HepG2 (cell line): Measurements from ENCODE around the gene WDR47. TPM values are rescaled to one million over a fixed set of nuclear protein-coding genes. Genes with fewer than 3 reads are reported as not detected.

Source experiments
- ATF7-NPFF ChIP-seq: sonication (generic); formaldehyde crosslinking; IDR thresholded peaks from 2 replicates; pipeline ENCODE4 v1.8.1; 2023; ENCODE audit warnings: mild to moderate bottlenecking, low read depth, missing genetic modification reagents, moderate library complexity
- BORCS8-MEF2B ChIP-seq: sonication (generic); formaldehyde crosslinking; IDR thresholded peaks from 2 replicates; pipeline ENCODE4 v1.8.0; 2022; ENCODE audit warnings: mild to moderate bottlenecking, missing genetic modification reagents
- EHMT2 ChIP-seq: fragments of 200-600 bp; sonication (generic); IDR thresholded peaks from 2 replicates; pipeline ENCODE4 v1.7.0; 2017; ENCODE audit warnings: antibody characterized with exemption, low read depth, low read length, borderline replicate concordance
- NFRKB ChIP-seq: fragments of 450-650 bp; IDR thresholded peaks from 2 replicates; pipeline ENCODE4 v1.6.1; 2017
- RARA ChIP-seq: IDR thresholded peaks from 2 replicates; pipeline ENCODE4 v1.6.1; 2016; ENCODE audit warnings: missing genetic modification reagents, missing compliant biosample characterization
- SIN3A ChIP-seq: IDR thresholded peaks from 2 replicates; pipeline ENCODE4 v1.6.1; 2011; ENCODE audit warnings: low read depth, mild to moderate bottlenecking, control low read depth, low read length, borderline replicate concordance
- SP1 ChIP-seq, 2 experiments: fragments of 450-650 bp in 1 of 2; sonication (generic) in 1 of 2; formaldehyde crosslinking in 1 of 2; IDR thresholded peaks; 2 replicates each; pipeline versions ENCODE4 v1.4.0 to v1.6.1; 2016 to 2020; ENCODE audit warnings: missing genetic modification reagents in 1 of 2
- ZNF138 ChIP-seq: sonication (generic); formaldehyde crosslinking; IDR thresholded peaks from 2 replicates; pipeline ENCODE4 v1.5.0; 2020; ENCODE audit warnings: mild to moderate bottlenecking, low read depth, missing genetic modification reagents
- ZNF17 ChIP-seq: sonication (generic); formaldehyde crosslinking; IDR thresholded peaks from 2 replicates; pipeline ENCODE4 v1.5.0; 2020; ENCODE audit warnings: mild to moderate bottlenecking, missing genetic modification reagents
- ZNF589 ChIP-seq: sonication (generic); formaldehyde crosslinking; conservative IDR thresholded peaks from 2 replicates; pipeline ENCODE4 v1.8.0; 2022; ENCODE audit warnings: mild to moderate bottlenecking, moderate library complexity, missing genetic modification reagents
- ZNF644 ChIP-seq: IDR thresholded peaks from 2 replicates; pipeline ENCODE4 v1.6.1; 2016; ENCODE audit warnings: low read depth
- ZNF761 ChIP-seq: sonication (generic); formaldehyde crosslinking; conservative IDR thresholded peaks from 2 replicates; pipeline ENCODE4 v1.4.0; 2020; ENCODE audit warnings: mild to moderate bottlenecking, missing genetic modification reagents
- ZNF776 ChIP-seq: sonication (generic); formaldehyde crosslinking; IDR thresholded peaks from 2 replicates; pipeline ENCODE4 v1.4.0; 2020; ENCODE audit warnings: mild to moderate bottlenecking, missing genetic modification reagents
- polyA plus RNA-seq, 8 experiments: library from polyadenylated mRNA; depleted of rRNA in 3 of 8; stranded (reverse) in 7 of 8; unstranded in 1 of 8; fragments of >200 nt; fragmentation: Illumina TruSeq in 4 of 8; extraction: Trizol in 4 of 8; gene quantifications; 2 replicates each; pipeline versions ENCODE4 v1.2.1 to v1.2.3, GENCODE V29; 2011 to 2016; ENCODE audit warnings: low read depth in 4 of 8, missing spikeins in 1 of 8, mixed read lengths in 1 of 8; ENCODE audit not compliant: insufficient read depth in 1 of 8
- total RNA-seq, 5 experiments: library from RNA; depleted of rRNA; stranded (reverse); fragments of >200 nt; fragmentation: Illumina TruSeq; extraction: Trizol; gene quantifications; 2 replicates each; pipeline ENCODE4 v1.2.3, GENCODE V29; 2016; ENCODE audit warnings: low read depth in 1 of 5
- TF ChIP-seq, protein P1 (sequence below): sonication (generic); formaldehyde crosslinking; IDR thresholded peaks from 2 replicates; pipeline ENCODE4 v1.5.1; 2020; ENCODE audit warnings: mild to moderate bottlenecking, missing genetic modification reagents, borderline replicate concordance
- TF ChIP-seq, protein P2 (sequence below): sonication (generic); formaldehyde crosslinking; IDR thresholded peaks from 2 replicates; pipeline ENCODE4 v1.4.0; 2020; ENCODE audit warnings: missing genetic modification reagents
- TF ChIP-seq, protein P3 (sequence below): sonication (generic); formaldehyde crosslinking; IDR thresholded peaks from 2 replicates; pipeline ENCODE4 v1.5.1; 2020; ENCODE audit warnings: mild to moderate bottlenecking, missing genetic modification reagents
- TF ChIP-seq, protein P4 (sequence below): sonication (generic); formaldehyde crosslinking; IDR thresholded peaks from 2 replicates; pipeline ENCODE4 v1.8.1; 2023; ENCODE audit warnings: mild to moderate bottlenecking, inconsistent platforms, moderate library complexity, missing genetic modification reagents, borderline replicate concordance

Gene WDR47
- total and polyA plus RNA-seq, 2 of the 13 experiments (the other 11 are each of a cell fraction or from before 2014, with no cell fraction given): 4.3 to 5.9 TPM

DNA sequence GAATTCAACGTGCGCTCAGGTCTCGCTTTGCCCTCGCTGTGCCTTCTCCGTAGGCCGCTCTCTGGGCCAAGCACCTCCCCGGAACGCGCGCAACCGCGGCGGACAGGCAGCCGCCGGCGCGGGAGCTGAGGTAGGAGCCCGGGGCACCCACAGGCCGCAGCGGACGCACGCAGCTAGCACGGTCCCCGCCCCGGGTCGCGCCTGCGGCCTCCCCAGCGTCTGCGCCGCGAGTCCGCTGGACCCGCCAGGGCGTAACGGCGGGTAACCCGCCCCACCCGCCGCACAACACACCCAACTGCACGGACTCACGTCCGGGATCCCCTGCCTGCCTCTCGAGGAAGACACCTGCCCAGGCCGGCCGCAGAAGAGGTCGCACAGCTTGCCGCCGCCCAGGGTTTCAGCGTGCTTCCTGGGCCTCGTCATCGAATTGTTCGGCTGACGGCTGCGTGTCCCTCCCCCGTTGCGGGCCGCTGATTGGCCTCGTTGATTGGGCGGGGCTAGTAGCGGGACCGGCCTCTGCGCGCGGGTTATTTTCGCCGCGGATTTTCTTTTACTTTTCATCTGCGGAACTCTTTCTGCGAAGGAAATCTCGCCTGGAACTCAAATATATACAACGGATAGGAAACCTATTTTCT lies 78.7 kb downstream of the WDR47 start, which contains the start of gene CLCC1 (continued):
- TF ChIP-seq, protein P1, sequence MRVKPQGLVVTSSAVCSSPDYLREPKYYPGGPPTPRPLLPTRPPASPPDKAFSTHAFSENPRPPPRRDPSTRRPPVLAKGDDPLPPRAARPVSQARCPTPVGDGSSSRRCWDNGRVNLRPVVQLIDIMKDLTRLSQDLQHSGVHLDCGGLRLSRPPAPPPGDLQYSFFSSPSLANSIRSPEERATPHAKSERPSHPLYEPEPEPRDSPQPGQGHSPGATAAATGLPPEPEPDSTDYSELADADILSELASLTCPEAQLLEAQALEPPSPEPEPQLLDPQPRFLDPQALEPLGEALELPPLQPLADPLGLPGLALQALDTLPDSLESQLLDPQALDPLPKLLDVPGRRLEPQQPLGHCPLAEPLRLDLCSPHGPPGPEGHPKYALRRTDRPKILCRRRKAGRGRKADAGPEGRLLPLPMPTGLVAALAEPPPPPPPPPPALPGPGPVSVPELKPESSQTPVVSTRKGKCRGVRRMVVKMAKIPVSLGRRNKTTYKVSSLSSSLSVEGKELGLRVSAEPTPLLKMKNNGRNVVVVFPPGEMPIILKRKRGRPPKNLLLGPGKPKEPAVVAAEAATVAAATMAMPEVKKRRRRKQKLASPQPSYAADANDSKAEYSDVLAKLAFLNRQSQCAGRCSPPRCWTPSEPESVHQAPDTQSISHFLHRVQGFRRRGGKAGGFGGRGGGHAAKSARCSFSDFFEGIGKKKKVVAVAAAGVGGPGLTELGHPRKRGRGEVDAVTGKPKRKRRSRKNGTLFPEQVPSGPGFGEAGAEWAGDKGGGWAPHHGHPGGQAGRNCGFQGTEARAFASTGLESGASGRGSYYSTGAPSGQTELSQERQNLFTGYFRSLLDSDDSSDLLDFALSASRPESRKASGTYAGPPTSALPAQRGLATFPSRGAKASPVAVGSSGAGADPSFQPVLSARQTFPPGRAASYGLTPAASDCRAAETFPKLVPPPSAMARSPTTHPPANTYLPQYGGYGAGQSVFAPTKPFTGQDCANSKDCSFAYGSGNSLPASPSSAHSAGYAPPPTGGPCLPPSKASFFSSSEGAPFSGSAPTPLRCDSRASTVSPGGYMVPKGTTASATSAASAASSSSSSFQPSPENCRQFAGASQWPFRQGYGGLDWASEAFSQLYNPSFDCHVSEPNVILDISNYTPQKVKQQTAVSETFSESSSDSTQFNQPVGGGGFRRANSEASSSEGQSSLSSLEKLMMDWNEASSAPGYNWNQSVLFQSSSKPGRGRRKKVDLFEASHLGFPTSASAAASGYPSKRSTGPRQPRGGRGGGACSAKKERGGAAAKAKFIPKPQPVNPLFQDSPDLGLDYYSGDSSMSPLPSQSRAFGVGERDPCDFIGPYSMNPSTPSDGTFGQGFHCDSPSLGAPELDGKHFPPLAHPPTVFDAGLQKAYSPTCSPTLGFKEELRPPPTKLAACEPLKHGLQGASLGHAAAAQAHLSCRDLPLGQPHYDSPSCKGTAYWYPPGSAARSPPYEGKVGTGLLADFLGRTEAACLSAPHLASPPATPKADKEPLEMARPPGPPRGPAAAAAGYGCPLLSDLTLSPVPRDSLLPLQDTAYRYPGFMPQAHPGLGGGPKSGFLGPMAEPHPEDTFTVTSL (CRISPR knock-in tag): no peak
- TF ChIP-seq, protein P2, sequence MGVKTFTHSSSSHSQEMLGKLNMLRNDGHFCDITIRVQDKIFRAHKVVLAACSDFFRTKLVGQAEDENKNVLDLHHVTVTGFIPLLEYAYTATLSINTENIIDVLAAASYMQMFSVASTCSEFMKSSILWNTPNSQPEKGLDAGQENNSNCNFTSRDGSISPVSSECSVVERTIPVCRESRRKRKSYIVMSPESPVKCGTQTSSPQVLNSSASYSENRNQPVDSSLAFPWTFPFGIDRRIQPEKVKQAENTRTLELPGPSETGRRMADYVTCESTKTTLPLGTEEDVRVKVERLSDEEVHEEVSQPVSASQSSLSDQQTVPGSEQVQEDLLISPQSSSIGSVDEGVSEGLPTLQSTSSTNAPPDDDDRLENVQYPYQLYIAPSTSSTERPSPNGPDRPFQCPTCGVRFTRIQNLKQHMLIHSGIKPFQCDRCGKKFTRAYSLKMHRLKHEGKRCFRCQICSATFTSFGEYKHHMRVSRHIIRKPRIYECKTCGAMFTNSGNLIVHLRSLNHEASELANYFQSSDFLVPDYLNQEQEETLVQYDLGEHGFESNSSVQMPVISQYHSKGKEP (CRISPR knock-in tag): no peak
- peak; percentile 79; the same call in 1 of the 2 replicates for TF ChIP-seq SIN3A
- peak; percentile 53; the same call in 1 of the 2 replicates for TF ChIP-seq ZNF776 (CRISPR knock-in tag)
- no peak for TF ChIP-seq NFRKB
- TF ChIP-seq ZNF589 (CRISPR knock-in tag): peak; percentile 75
- TF ChIP-seq ZNF644: no peak
- TF ChIP-seq, protein P3, sequence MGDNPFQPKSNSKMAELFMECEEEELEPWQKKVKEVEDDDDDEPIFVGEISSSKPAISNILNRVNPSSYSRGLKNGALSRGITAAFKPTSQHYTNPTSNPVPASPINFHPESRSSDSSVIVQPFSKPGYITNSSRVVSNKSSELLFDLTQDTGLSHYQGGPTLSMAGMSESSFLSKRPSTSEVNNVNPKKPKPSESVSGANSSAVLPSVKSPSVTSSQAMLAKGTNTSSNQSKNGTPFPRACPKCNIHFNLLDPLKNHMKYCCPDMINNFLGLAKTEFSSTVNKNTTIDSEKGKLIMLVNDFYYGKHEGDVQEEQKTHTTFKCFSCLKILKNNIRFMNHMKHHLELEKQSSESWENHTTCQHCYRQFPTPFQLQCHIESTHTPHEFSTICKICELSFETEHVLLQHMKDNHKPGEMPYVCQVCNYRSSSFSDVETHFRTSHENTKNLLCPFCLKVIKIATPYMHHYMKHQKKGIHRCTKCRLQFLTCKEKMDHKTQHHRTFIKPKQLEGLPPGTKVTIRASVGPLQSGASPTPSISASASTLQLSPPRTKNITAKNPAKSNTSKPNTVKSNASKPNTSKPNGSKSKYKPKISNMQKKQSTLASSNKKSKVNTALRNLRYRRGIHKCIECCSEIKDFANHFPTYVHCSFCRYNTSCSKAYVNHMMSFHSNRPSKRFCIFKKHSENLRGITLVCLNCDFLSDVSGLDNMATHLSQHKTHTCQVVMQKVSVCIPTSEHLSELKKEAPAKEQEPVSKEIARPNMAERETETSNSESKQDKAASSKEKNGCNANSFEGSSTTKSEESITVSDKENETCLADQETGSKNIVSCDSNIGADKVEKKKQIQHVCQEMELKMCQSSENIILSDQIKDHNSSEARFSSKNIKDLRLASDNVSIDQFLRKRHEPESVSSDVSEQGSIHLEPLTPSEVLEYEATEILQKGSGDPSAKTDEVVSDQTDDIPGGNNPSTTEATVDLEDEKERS (CRISPR knock-in tag): peak; percentile 58; the same call in 1 of the 2 replicates
- TF ChIP-seq ATF7-NPFF (CRISPR knock-in tag): peak; percentile 93
- peak; percentile 15; the same call in 1 of the 2 replicates for TF ChIP-seq RARA (CRISPR knock-in tag)
- no peak for TF ChIP-seq EHMT2
- TF ChIP-seq, protein P4, sequence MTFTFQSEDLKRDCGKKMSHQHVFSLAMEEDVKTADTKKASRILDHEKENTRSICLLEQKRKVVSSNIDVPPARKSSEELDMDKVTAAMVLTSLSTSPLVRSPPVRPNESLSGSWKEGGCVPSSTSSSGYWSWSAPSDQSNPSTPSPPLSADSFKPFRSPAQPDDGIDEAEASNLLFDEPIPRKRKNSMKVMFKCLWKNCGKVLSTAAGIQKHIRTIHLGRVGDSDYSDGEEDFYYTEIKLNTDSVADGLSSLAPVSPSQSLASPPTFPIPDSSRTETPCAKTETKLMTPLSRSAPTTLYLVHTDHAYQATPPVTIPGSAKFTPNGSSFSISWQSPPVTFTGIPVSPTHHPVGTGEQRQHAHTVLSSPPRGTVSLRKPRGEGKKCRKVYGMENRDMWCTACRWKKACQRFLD (CRISPR knock-in tag): peak; percentile 62; the same call in 1 of the 2 replicates
- peak; percentile 85; the same call in 1 of the 2 replicates for TF ChIP-seq ZNF761
- TF ChIP-seq SP1 (IDR thresholded peaks at IDR 0.05): no peak
- TF ChIP-seq SP1 (CRISPR knock-in tag; IDR thresholded peaks at IDR 0.05): peak; percentile 69
- TF ChIP-seq ZNF17: no peak
- TF ChIP-seq BORCS8-MEF2B (CRISPR knock-in tag): peak; percentile 91
- TF ChIP-seq ZNF138 (CRISPR knock-in tag): no peak
